GM06990 (cell line): Measurements from ENCODE around the gene KIF2C.
A peak's percentile ranks its signal among the peaks of the same experiment; 100 is the strongest.
"Not testable (repeated sequence)": the region's sequence is repeated elsewhere in the genome, so short reads cannot be mapped to it uniquely, and the experiment has no call there.

Experiments used
- DNase-seq: peaks from one replicate; pipeline ENCODE4 v3.0.0-alpha.2; 2011; ENCODE audit not compliant: insufficient read length; ENCODE audit errors: extremely low read depth
- H3K27me3 ChIP-seq: replicated peaks from 2 replicates; pipeline ENCODE4 v1.6.0; 2011; ENCODE audit warnings: low read length; ENCODE audit not compliant: control insufficient read depth, insufficient read depth
- H3K36me3 ChIP-seq: 2 replicates; pipeline ENCODE4 v1.5.1; 2011; ENCODE audit warnings: low read length; ENCODE audit not compliant: control insufficient read depth, insufficient read depth
- H3K4me3 ChIP-seq: replicated peaks from 2 replicates; pipeline ENCODE4 v1.5.1; 2011; ENCODE audit warnings: low read depth, mild to moderate bottlenecking, control low read depth, low read length
- TF ChIP-seq, protein P1 (sequence below): IDR thresholded peaks from 2 replicates; pipeline ENCODE4 v1.5.1; 2011; ENCODE audit warnings: low read length, control low read depth, mild to moderate bottlenecking, inconsistent platforms; ENCODE audit not compliant: insufficient read depth, poor library complexity, severe bottlenecking

Gene KIF2C

GRCh38 chr1:44696101-44696500, 43.5 kb upstream of the KIF2C start:
- no peaks in the 10 kb centered on the region for H3K27me3 ChIP-seq
- TF ChIP-seq, protein P1, sequence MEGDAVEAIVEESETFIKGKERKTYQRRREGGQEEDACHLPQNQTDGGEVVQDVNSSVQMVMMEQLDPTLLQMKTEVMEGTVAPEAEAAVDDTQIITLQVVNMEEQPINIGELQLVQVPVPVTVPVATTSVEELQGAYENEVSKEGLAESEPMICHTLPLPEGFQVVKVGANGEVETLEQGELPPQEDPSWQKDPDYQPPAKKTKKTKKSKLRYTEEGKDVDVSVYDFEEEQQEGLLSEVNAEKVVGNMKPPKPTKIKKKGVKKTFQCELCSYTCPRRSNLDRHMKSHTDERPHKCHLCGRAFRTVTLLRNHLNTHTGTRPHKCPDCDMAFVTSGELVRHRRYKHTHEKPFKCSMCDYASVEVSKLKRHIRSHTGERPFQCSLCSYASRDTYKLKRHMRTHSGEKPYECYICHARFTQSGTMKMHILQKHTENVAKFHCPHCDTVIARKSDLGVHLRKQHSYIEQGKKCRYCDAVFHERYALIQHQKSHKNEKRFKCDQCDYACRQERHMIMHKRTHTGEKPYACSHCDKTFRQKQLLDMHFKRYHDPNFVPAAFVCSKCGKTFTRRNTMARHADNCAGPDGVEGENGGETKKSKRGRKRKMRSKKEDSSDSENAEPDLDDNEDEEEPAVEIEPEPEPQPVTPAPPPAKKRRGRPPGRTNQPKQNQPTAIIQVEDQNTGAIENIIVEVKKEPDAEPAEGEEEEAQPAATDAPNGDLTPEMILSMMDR = no peak
- DNase-seq = no peak
- no peaks in the 10 kb centered on the region for H3K36me3 ChIP-seq
- H3K4me3 ChIP-seq = no peak overlapping the region

DNA sequence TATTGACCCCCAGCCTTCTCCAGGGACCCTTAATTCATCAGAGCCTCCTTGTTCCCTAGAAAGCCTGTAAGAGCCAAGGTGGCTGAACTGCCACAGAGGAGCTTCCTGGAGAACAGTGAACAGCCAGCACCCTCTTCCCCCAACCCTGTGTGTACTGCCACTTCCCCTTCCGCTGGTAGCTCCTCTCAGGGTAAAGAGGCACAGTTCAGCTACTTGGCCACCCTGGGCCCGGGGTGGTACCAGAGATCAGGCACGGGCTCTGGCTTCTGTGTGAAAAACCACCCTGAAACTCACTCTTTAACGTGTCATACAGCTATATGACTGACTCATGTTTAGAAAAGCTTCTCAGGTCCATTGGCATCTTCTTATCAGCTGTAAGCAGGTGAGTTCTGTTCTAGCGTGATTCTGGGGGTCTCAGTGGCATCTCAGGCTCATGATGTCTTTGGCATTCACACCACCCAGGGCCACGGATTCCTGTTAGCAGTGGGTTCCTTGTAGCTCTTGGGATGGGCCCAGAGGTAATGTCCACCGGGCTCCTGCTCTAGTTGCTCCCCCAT, 42.8 kb upstream of the KIF2C start:
- Histone ChIP-seq H3K4me3 (no peak overlapping the region), H3K27me3 (no peaks in the 10 kb centered on the region), H3K36me3 (no peaks in the 10 kb centered on the region)
- peak; percentile 48 for DNase-seq
- TF ChIP-seq, protein P1 = no peak

DNA sequence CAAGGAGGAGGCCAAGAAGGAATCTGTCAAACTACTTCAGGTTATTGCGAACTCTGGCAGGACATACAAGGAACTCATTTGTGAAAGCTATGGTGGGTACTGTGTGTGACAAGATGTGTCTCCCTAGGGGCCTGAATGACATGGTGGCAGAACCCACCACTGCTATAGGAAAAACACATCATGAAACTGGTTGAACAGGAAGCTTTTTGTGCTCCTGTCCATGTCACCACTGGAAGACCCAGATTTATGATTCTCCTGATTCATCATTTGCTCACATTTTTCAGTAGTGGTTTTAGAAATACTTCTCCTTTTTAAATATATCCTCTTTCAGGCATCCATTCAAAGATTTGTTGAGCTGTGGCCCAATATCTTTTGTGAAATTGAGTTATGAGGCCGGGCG, 41.5 kb upstream of the KIF2C start:
- DNase-seq = peak; percentile 38
- Histone ChIP-seq H3K27me3 (no peaks in the 10 kb centered on the region), H3K4me3 (no peak overlapping the region), H3K36me3 (no peaks in the 10 kb centered on the region)
- TF ChIP-seq, protein P1 = no peak

GRCh38 chr1:44699375-44699774, 40.3 kb upstream of the KIF2C start:
- not testable (repeated sequence) for H3K36me3 ChIP-seq, H3K4me3 ChIP-seq, H3K27me3 ChIP-seq, DNase-seq

- no peak for DNase-seq
Observed at GRCh38 chr1:44700573-44700972, 39.1 kb upstream of the KIF2C start.

GRCh38 chr1:44701141-44701573, 38.5 kb upstream of the KIF2C start:
- TF ChIP-seq, protein P1 = no peak
- H3K36me3 ChIP-seq = no peaks in the 10 kb centered on the region
- no peaks in the 10 kb centered on the region for H3K27me3 ChIP-seq
- no peak for DNase-seq
- no peak overlapping the region for H3K4me3 ChIP-seq

More at GRCh38 chr1:44700573-44700972, 39.1 kb upstream of the KIF2C start:
- H3K36me3 ChIP-seq = no peaks in the 10 kb centered on the region
- TF ChIP-seq, protein P1 = no peak
- H3K27me3 ChIP-seq = no peaks in the 10 kb centered on the region
- no peak overlapping the region for H3K4me3 ChIP-seq
